Neural crest cell (in vitro differentiated cells): Measurements from ENCODE around the gene MGMT. TPM values are rescaled to one million over a fixed set of nuclear protein-coding genes. Genes with fewer than 3 reads are reported as not detected.
A peak's percentile ranks its signal among the peaks of the same experiment; 100 is the strongest.

Experiments
- DNase-seq: peaks from one replicate; pipeline ENCODE4 v3.0.0; 2021; ENCODE audit warnings: low read depth, mixed read lengths, low spot score
- H3K27ac Mint-ChIP-seq: one replicate; pipeline ENCODE4 v1.8.0; 2021; ENCODE audit warnings: mild to moderate bottlenecking, mixed read lengths; ENCODE audit not compliant: unreplicated experiment
- H3K27me3 Mint-ChIP-seq: 2 replicates; pipeline ENCODE4 v1.8.0; 2021; ENCODE audit warnings: low read depth, mild to moderate bottlenecking, mixed read lengths
- H3K36me3 Mint-ChIP-seq: 2 replicates; pipeline ENCODE4 v1.8.0; 2021; ENCODE audit warnings: low read depth, mild to moderate bottlenecking, mixed read lengths
- H3K4me1 Mint-ChIP-seq: 2 replicates; pipeline ENCODE4 v1.8.0; 2021; ENCODE audit warnings: mixed read lengths
- H3K4me3 Mint-ChIP-seq: one replicate; pipeline ENCODE4 v1.8.0; 2021; ENCODE audit warnings: mild to moderate bottlenecking, mixed read lengths
- H3K9me3 Mint-ChIP-seq: 2 replicates; pipeline ENCODE4 v1.8.0; 2021; ENCODE audit warnings: mixed read lengths
- CTCF ChIP-seq: fragments of 200-600 bp; sonication (generic); conservative IDR thresholded peaks from 2 replicates; pipeline ENCODE4 v1.5.0; 2021; ENCODE audit warnings: antibody characterized with exemption, mild to moderate bottlenecking
- total RNA-seq: library from RNA; stranded (reverse); gene quantifications from 2 replicates; pipeline ENCODE4 v1.2.1, GENCODE V29; 2021

MGMT gene
- total RNA-seq, 1 donor from 2014 or later, result 15.8 TPM

- Mint-ChIP-seq H3K36me3 (no peaks in the 10 kb centered on the region), H3K27ac (no peak overlapping the region), H3K9me3 (no peaks in the 10 kb centered on the region), H3K4me3 (no peak overlapping the region), H3K27me3 (no peaks in the 10 kb centered on the region), H3K4me1 (no peaks in the 10 kb centered on the region)
- no peak for DNase-seq
- TF ChIP-seq CTCF, result no peak
Measured at GRCh38 chr10:129769381-129770116, 302.5 kb downstream of the MGMT start.

- Mint-ChIP-seq H3K4me1 (no peaks in the 10 kb centered on the region), H3K4me3 (no peak overlapping the region), H3K9me3 (no peaks in the 10 kb centered on the region), H3K27ac (no peak overlapping the region), H3K36me3 (no peaks in the 10 kb centered on the region), H3K27me3 (no peaks in the 10 kb centered on the region)
- no peak for TF ChIP-seq CTCF
- DNase-seq, result no peak
Measured at GRCh38 chr10:129770286-129770685, 303.2 kb downstream of the MGMT start.

- no peak for TF ChIP-seq CTCF
- Mint-ChIP-seq H3K4me1 (no peaks in the 10 kb centered on the region), H3K27me3 (no peaks in the 10 kb centered on the region), H3K27ac (no peak overlapping the region), H3K36me3 (no peaks in the 10 kb centered on the region), H3K9me3 (no peaks in the 10 kb centered on the region), H3K4me3 (no peak overlapping the region)
- DNase-seq, result no peak
Measured at GRCh38 chr10:129771024-129771423, 304.0 kb downstream of the MGMT start.

GRCh38 chr10:129771576-129771975, 304.5 kb downstream of the MGMT start:
- no peaks in the 10 kb centered on the region for H3K36me3 Mint-ChIP-seq
- H3K27me3 Mint-ChIP-seq, result no peaks in the 10 kb centered on the region
- peak overlapping the region; percentile 97 for H3K27ac Mint-ChIP-seq
- no peaks in the 10 kb centered on the region for H3K4me1 Mint-ChIP-seq
- no peaks in the 10 kb centered on the region for H3K9me3 Mint-ChIP-seq
- no peak overlapping the region for H3K4me3 Mint-ChIP-seq
- no peak for DNase-seq
- no peak for TF ChIP-seq CTCF

DNA sequence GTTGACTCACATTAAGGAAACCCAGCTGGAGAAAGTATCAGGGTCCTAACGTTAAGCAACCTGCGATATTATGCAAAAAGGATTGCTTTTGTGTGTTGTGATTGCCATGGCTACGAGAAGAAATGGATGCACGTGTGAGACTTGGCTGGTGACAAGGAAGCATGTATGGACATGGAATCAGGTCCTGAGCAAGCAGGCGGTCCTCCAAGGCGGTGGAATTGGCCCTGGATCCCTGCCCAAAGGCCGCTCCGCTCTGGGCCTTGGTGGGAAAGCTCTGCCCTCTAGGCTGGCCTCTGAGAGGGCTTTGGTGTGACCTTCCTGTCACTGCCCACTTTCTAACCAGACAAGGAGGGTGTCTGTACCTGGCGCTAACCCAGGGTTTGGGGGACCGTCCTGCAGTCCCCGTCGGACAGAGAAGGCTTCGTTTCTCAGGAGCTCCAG, 305.0 kb downstream of the MGMT start:
- Mint-ChIP-seq H3K9me3 (no peaks in the 10 kb centered on the region), H3K27me3 (no peaks in the 10 kb centered on the region), H3K36me3 (no peaks in the 10 kb centered on the region), H3K4me1 (no peaks in the 10 kb centered on the region), H3K4me3 (no peak overlapping the region), H3K27ac (no peak overlapping the region)
- no peak for TF ChIP-seq CTCF
- no peak for DNase-seq
